ENCODE data around the gene SSH2.

DNA sequence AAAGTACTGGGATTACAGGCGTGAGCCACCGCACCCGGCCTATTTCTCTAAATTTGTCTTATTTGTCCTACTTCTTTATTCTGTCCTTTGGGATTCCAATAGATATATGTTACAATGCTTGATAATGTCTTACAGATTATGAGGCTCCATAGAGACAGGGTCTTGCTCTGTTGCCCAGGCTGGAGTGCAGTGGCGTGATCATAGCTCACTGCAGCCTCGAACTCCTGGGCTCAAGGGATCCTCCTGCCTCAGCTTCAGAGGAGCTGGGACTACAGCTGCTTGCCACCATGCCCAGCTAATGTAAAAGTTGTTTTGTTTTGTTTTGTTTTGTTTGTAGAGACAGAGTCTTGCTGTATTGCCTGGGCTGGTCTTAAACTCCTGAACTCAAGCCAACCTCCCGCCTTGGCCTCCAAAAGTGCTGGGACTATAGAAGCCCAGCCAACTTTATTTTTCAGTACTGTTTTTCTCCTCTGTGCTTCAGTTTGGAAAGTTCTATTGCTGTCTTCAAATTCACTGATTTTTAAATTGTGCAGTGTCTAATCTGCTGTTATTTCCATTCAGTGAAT lies 326.8 kb downstream of the SSH2 start:
- TF ChIP-seq, protein P1, sequence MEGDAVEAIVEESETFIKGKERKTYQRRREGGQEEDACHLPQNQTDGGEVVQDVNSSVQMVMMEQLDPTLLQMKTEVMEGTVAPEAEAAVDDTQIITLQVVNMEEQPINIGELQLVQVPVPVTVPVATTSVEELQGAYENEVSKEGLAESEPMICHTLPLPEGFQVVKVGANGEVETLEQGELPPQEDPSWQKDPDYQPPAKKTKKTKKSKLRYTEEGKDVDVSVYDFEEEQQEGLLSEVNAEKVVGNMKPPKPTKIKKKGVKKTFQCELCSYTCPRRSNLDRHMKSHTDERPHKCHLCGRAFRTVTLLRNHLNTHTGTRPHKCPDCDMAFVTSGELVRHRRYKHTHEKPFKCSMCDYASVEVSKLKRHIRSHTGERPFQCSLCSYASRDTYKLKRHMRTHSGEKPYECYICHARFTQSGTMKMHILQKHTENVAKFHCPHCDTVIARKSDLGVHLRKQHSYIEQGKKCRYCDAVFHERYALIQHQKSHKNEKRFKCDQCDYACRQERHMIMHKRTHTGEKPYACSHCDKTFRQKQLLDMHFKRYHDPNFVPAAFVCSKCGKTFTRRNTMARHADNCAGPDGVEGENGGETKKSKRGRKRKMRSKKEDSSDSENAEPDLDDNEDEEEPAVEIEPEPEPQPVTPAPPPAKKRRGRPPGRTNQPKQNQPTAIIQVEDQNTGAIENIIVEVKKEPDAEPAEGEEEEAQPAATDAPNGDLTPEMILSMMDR (conservative IDR thresholded peaks at IDR 0.05) = no peak
- TF ChIP-seq EZH2 (IDR thresholded peaks at IDR 0.05; ENCODE audit: low read depth) = no peak
